Mesendoderm (in vitro differentiated cells): ENCODE results near the gene NIPBL.
"Not testable (repeated sequence)": the region's sequence is repeated elsewhere in the genome, so short reads cannot be mapped to it uniquely, and the experiment has no call there.

Experiments used
- DNase-seq: peaks from one replicate; pipeline ENCODE4 v3.0.0; 2013
- H2AK5ac ChIP-seq: 2 replicates; pipeline ENCODE4 v1.6.1; 2013; ENCODE audit warnings: low read length, inconsistent platforms
- H2BK120ac ChIP-seq: 2 replicates; pipeline ENCODE4 v1.6.1; 2013; ENCODE audit warnings: low read depth, mild to moderate bottlenecking, low read length, moderate library complexity, mixed read lengths
- H2BK15ac ChIP-seq: replicated peaks from 2 replicates; pipeline ENCODE4 v1.6.1; 2013; ENCODE audit warnings: low read depth, mild to moderate bottlenecking, moderate library complexity
- H2BK5ac ChIP-seq: 2 replicates; pipeline ENCODE4 v1.6.1; 2013; ENCODE audit warnings: low read length, inconsistent platforms
- H3K18ac ChIP-seq: 2 replicates; pipeline ENCODE4 v1.6.1; 2013; ENCODE audit warnings: mild to moderate bottlenecking, low read length, mixed read lengths
- H3K23ac ChIP-seq: one replicate; pipeline ENCODE4 v1.6.1; 2013; ENCODE audit warnings: low read length
- H3K27ac ChIP-seq: 2 replicates; pipeline ENCODE4 v1.5.1; 2013; ENCODE audit warnings: low read depth, mild to moderate bottlenecking, inconsistent platforms, low read length, moderate library complexity
- H3K27me3 ChIP-seq: 2 replicates; pipeline ENCODE4 v1.6.1; 2013; ENCODE audit warnings: low read length, control low read depth, mild to moderate bottlenecking, inconsistent platforms; ENCODE audit not compliant: insufficient read depth, poor library complexity
- H3K36me3 ChIP-seq: 2 replicates; pipeline ENCODE4 v1.6.1; 2013; ENCODE audit warnings: low read length, inconsistent platforms; ENCODE audit not compliant: control insufficient read depth, insufficient read depth
- H3K4ac ChIP-seq: one replicate; pipeline ENCODE4 v1.6.1; 2013; ENCODE audit warnings: low read depth, mild to moderate bottlenecking, low read length, moderate library complexity
- H3K4me1 ChIP-seq: 2 replicates; pipeline ENCODE4 v1.6.1; 2013; ENCODE audit warnings: low read depth, low read length, inconsistent platforms; ENCODE audit not compliant: control insufficient read depth
- H3K4me2 ChIP-seq: 2 replicates; pipeline ENCODE4 v1.6.1; 2013; ENCODE audit warnings: low read length
- H3K4me3 ChIP-seq: 2 replicates; pipeline ENCODE4 v1.5.1; 2013; ENCODE audit warnings: mild to moderate bottlenecking, low read length
- H3K56ac ChIP-seq: one replicate; pipeline ENCODE4 v1.6.1; 2013; ENCODE audit warnings: low read length
- H3K79me1 ChIP-seq: 2 replicates; pipeline ENCODE4 v1.6.1; 2013; ENCODE audit warnings: low read length, inconsistent platforms
- H3K79me2 ChIP-seq: 2 replicates; pipeline ENCODE4 v1.6.1; 2013; ENCODE audit warnings: mild to moderate bottlenecking, low read length; ENCODE audit not compliant: control insufficient read depth, insufficient read depth
- H3K9ac ChIP-seq: 2 replicates; pipeline ENCODE4 v1.6.1; 2013; ENCODE audit warnings: low read length, inconsistent platforms
- H4K5ac ChIP-seq: one replicate; pipeline ENCODE4 v1.6.1; 2013; ENCODE audit warnings: low read length
- H4K8ac ChIP-seq: one replicate; pipeline ENCODE4 v1.6.1; 2013; ENCODE audit warnings: low read depth, mild to moderate bottlenecking, control low read depth, low read length, moderate library complexity
- WGBS: extraction: QIAGEN DNeasy Blood & Tissue Kit; methylation state at CpG from one replicate; pipeline ENCODE4 v1.1.7; 2013; ENCODE audit warnings: low lambda C conversion rate, missing lambda C conversion rate; ENCODE audit not compliant: insufficient coverage; ENCODE audit errors: extremely low coverage; 5-methylcytosine and 5-hydroxymethylcytosine counted together

Gene NIPBL

DNA sequence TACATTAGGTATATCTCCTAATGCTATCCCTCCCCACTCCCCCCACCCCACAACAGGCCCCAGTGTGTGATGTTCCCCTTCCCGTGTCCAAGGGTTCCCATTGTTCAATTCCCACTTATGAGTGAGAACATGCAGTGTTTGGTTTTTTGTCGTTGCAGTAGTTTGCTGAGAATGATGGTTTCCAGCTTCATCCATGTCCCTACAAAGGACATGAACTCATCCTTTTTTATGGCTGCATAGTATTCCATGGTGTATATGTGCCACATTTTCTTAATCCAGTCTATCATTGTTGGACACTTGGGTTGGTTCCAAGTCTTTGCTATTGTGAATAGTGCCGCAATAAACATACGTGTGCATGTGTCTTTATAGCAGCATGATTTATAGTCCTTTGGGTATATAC is 40.0 kb downstream of the NIPBL start:
- not testable (repeated sequence) for H3K27me3 ChIP-seq, DNase-seq

GRCh38 chr5:36917358-36917757 is 40.8 kb downstream of the NIPBL start:
- H3K9ac ChIP-seq, H4K8ac ChIP-seq, H3K36me3 ChIP-seq, H3K4me3 ChIP-seq, H2BK120ac ChIP-seq, H2BK5ac ChIP-seq, H2BK15ac ChIP-seq, H3K27me3 ChIP-seq, DNase-seq, H3K27ac ChIP-seq, H3K4me2 ChIP-seq, H3K79me1 ChIP-seq, H2AK5ac ChIP-seq, H3K56ac ChIP-seq, H3K23ac ChIP-seq, H4K5ac ChIP-seq, H3K4ac ChIP-seq, H3K18ac ChIP-seq, H3K4me1 ChIP-seq: not testable (repeated sequence)
- peaks cover 15% of the 10 kb centered on the region for H3K79me2 ChIP-seq
- WGBS = no CpG with 5 or more reads among the region's 1 CpG

More for the DNA sequence above, 40.0 kb downstream of the NIPBL start:
- not testable (repeated sequence) for H3K27ac ChIP-seq, H3K79me1 ChIP-seq, H3K36me3 ChIP-seq, H3K4me3 ChIP-seq, H3K4ac ChIP-seq, H4K5ac ChIP-seq, H2BK5ac ChIP-seq, H2BK120ac ChIP-seq, H3K4me1 ChIP-seq, H3K18ac ChIP-seq, H2AK5ac ChIP-seq, H2BK15ac ChIP-seq, H3K9ac ChIP-seq, H3K23ac ChIP-seq, H3K56ac ChIP-seq, H3K4me2 ChIP-seq, H4K8ac ChIP-seq
- H3K79me2 ChIP-seq = peaks cover 14% of the 10 kb centered on the region
- WGBS = no CpG with 5 or more reads among the region's 4 CpGs

- no peak overlapping the region for H3K4ac ChIP-seq
- no peak overlapping the region for H4K8ac ChIP-seq
- H3K18ac ChIP-seq = no peak overlapping the region
- no peak overlapping the region for H2BK15ac ChIP-seq
- no peak for DNase-seq
- no peak overlapping the region for H3K9ac ChIP-seq
- no CpG with 5 or more reads among the region's 2 CpGs for WGBS
- no peak overlapping the region for H3K56ac ChIP-seq
- no peak overlapping the region for H2BK5ac ChIP-seq
- H3K79me1 ChIP-seq = peaks cover under 1% of the 10 kb centered on the region
- H3K27me3 ChIP-seq = no peaks in the 10 kb centered on the region
- no peak overlapping the region for H3K23ac ChIP-seq
- no peak overlapping the region for H3K27ac ChIP-seq
- H3K4me1 ChIP-seq = no peaks in the 10 kb centered on the region
- no peak overlapping the region for H2BK120ac ChIP-seq
- H3K36me3 ChIP-seq = no peaks in the 10 kb centered on the region
- no peak overlapping the region for H2AK5ac ChIP-seq
- no peak overlapping the region for H4K5ac ChIP-seq
- peaks cover 9% of the 10 kb centered on the region for H3K79me2 ChIP-seq
- no peak overlapping the region for H3K4me2 ChIP-seq
- H3K4me3 ChIP-seq = no peak overlapping the region
These were observed 42.7 kb downstream of the NIPBL start for GRCh38 chr5:36919238-36919637.

DNA sequence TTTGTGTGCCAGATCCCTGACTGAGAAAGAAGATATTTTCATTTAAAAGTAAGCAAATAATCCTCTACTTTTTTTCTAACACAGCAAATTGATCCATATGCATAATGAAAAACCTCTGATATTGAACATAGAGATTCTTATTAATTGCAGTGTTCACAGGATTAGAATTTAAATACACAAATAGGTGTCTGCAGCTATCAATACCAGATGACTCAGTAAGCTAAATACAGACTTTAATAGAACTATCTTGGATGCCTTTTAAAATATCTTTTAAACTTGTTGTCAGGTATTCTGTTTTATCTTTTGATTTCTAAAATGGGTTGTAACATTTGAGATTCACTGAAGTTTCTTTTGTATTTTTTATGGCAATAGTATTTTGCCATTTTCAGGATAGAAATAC is 43.1 kb downstream of the NIPBL start:
- H2BK5ac ChIP-seq = no peak overlapping the region

DNA sequence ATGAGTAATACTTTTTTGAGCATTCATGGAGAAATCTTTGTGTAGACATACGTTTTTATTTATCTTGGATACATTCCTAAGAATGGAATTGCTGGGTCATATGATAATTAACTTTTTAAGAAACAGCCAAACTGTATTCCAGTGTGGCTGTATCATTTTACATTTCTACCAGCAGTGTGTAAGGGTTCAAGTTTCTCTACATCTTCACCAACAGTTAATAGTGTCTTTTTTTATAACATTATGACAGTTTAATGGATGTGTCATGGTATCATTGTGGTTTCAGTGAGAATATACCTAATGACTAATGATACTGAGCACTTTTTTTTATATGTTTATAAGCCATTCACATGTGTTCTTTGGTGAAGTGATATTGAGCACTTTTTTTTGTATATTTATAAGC is 52.4 kb downstream of the NIPBL start:
- no peak overlapping the region for H3K4me2 ChIP-seq
- no peak overlapping the region for H4K8ac ChIP-seq
- H3K27ac ChIP-seq = no peak overlapping the region
- H3K4ac ChIP-seq = no peak overlapping the region
- no CpG with 5 or more reads among the region's 1 CpG for WGBS
- no peak overlapping the region for H2BK5ac ChIP-seq
- H2BK15ac ChIP-seq = no peak overlapping the region
- H3K9ac ChIP-seq = no peak overlapping the region
- H4K5ac ChIP-seq = no peak overlapping the region
- no peak overlapping the region for H2BK120ac ChIP-seq
- H3K79me1 ChIP-seq = peaks cover 5% of the 10 kb centered on the region
- H3K27me3 ChIP-seq = no peaks in the 10 kb centered on the region
- no peak overlapping the region for H3K18ac ChIP-seq
- H3K79me2 ChIP-seq = peaks cover 20% of the 10 kb centered on the region
- no peaks in the 10 kb centered on the region for H3K36me3 ChIP-seq
- DNase-seq = no peak
- H2AK5ac ChIP-seq = no peak overlapping the region
- H3K23ac ChIP-seq = no peak overlapping the region
- no peak overlapping the region for H3K4me3 ChIP-seq
- no peak overlapping the region for H3K56ac ChIP-seq
- no peaks in the 10 kb centered on the region for H3K4me1 ChIP-seq

More for the DNA sequence above, 43.1 kb downstream of the NIPBL start:
- no peak overlapping the region for H2AK5ac ChIP-seq
- H3K23ac ChIP-seq = no peak overlapping the region
- no peak overlapping the region for H3K56ac ChIP-seq
- H3K4me3 ChIP-seq = no peak overlapping the region
- no peak overlapping the region for H2BK120ac ChIP-seq
- H3K18ac ChIP-seq = no peak overlapping the region
- no peak overlapping the region for H4K8ac ChIP-seq
- H3K79me1 ChIP-seq = no peaks in the 10 kb centered on the region
- no peak overlapping the region for H4K5ac ChIP-seq
- no peak overlapping the region for H3K9ac ChIP-seq
- no peak overlapping the region for H3K4ac ChIP-seq
- no peaks in the 10 kb centered on the region for H3K27me3 ChIP-seq
- H3K36me3 ChIP-seq = no peaks in the 10 kb centered on the region
- no peaks in the 10 kb centered on the region for H3K4me1 ChIP-seq
- no peak overlapping the region for H2BK15ac ChIP-seq
- no peak for DNase-seq
- H3K27ac ChIP-seq = no peak overlapping the region
- no peak overlapping the region for H3K4me2 ChIP-seq
- H3K79me2 ChIP-seq = peaks cover 8% of the 10 kb centered on the region

- Histone ChIP-seq H3K27me3 (no peaks in the 10 kb centered on the region), H3K4ac (no peak overlapping the region), H3K56ac (no peak overlapping the region), H3K36me3 (no peaks in the 10 kb centered on the region), H3K4me3 (no peak overlapping the region), H3K9ac (no peak overlapping the region), H3K23ac (no peak overlapping the region), H2BK120ac (no peak overlapping the region), H2AK5ac (no peak overlapping the region), H3K27ac (no peak overlapping the region), H3K79me1 (peaks cover 5% of the 10 kb centered on the region), H2BK5ac (no peak overlapping the region), H3K79me2 (peaks cover 20% of the 10 kb centered on the region), H2BK15ac (no peak overlapping the region), H4K8ac (no peak overlapping the region), H3K18ac (no peak overlapping the region), H3K4me1 (no peaks in the 10 kb centered on the region), H3K4me2 (no peak overlapping the region), H4K5ac (no peak overlapping the region)
- no peak for DNase-seq
These were observed 52.9 kb downstream of the NIPBL start for GRCh38 chr5:36929438-36929837.
